GM11168 (cell line): ENCODE measurements around the gene SLMAP.

Experiments
- in situ Hi-C: fragments of 300-500 bp; cut with MboI; formaldehyde crosslinking; loops from one replicate; pipeline ENCODE4 v1.12.0; 2022; ENCODE audit warnings: low sequenced_read_pairs; ENCODE audit not compliant: unreplicated experiment

The SLMAP gene

GRCh38 chr3:57755741-57756527, at the start of gene SLMAP:
SLMAP (plus strand) TSS chr3:57756309; CDS start chr3:57757652, 1,343 bp downstream.
- in situ Hi-C loops = no loop called here

- in situ Hi-C loops = no loop called here
Observed at GRCh38 chr3:57706462-57706861, 49.6 kb upstream of the SLMAP start.

DNA sequence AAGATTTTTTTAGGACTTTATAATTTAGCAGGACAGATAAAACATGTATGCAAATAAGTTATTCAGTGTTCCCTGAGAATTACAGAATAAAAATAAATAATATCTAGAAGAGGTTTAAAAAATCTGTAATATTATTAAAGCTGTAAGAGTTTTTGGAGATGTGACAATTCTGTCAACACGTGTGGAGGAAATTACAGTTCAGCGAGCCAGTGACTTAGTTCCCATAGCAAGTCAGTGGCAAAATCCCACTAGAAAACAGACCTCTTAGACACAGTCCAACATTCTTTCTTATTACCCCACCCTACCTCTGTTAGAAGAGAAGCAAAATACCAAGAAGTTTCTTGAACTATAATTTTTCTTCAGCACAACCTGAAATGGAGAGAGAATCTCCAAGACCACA, 47.1 kb upstream of the SLMAP start:
- in situ Hi-C loops = no loop called here

- in situ Hi-C loops = no loop called here
Observed at GRCh38 chr3:57709559-57709958, 46.5 kb upstream of the SLMAP start.

DNA sequence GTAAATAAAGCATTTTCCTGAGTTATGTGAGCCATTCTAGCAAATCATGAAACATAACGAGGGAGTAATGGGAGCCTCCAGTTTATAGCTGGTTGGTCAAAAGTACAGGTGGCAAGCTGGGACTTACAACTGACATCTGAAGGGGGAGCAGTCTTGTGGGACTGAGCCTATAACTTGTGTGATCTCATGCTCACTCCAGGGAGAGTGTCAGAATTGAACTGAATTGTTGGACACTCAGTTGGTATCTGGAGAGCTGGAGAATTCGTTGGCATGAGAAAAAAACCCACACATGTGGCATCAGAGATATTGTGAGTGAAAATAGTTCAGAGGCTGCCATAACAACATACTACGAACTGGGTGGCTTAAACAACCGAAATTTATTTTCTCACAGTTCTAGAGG, 40.4 kb upstream of the SLMAP start:
- in situ Hi-C loops = no loop called here

DNA sequence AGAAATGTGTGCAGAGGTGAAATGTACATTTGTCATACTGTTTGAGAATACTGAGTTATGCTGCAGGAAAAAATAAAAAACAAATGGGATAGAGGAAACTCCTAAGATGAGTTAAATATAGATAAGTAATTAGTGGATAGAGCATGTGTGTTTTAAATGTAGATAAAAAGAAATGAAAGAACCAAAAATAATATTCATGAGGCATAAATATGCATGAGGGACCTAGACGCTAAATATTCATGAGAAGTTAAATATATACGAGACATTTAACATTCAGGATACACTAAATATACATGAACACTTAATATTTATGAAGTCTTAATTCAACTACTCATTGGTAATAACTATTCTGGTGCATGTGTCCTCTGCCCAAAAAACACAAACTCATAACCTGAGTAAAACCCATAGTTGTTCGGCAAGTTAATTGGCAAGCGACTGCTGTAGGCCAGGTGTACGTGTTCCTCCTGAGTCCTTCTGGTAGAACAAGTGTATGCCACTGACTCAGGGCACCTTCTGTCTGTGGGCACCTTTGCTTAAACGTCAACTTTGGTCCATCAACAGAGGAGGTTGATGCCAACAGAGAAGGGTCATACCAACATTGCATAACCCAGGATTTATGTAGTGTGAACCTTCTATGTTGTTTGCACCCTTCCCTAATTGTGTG, 38.8 kb upstream of the SLMAP start:
- in situ Hi-C loops = no loop called here

GRCh38 chr3:57718118-57718517, 38.0 kb upstream of the SLMAP start:
- in situ Hi-C loops = no loop called here

DNA sequence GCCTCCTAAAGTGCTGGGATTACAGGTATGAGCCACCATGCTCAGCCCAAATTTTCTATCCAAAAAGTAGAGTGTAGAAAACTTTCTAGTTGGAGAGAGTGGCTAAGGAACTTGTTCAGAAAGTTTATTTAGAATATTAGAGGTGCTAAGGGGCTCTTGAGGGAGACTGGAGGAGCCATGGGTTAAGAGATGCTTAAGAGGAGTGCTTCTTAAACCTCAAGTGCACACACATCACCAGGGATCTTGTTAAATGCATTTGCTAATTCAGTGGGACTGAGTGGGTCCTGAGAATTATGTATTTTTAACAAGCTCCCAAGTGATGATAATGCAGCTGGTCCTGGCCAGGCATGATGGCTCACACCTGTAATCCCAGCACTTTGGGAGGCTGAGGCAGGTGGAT, 29.7 kb upstream of the SLMAP start:
- in situ Hi-C loops = no loop called here

DNA sequence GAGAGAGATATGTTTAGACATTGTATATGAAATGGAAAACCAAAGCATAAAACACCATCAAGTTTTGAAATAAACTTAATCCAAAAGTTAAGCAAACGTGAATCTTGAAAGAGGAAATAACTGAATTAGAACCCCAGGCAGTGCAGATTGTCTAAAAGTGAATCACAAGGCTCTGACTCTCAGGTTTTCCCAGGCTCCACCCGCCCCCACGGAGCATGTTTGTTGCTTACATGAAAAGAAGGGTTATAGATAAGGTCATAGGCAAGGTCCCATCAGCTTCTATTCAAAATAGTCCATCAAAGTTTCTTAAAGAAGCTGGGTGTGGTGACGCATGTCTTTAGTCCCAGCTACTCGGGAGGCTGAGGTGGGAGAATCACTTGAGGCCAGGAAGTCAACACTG, 29.0 kb upstream of the SLMAP start:
- in situ Hi-C loops = no loop called here

DNA sequence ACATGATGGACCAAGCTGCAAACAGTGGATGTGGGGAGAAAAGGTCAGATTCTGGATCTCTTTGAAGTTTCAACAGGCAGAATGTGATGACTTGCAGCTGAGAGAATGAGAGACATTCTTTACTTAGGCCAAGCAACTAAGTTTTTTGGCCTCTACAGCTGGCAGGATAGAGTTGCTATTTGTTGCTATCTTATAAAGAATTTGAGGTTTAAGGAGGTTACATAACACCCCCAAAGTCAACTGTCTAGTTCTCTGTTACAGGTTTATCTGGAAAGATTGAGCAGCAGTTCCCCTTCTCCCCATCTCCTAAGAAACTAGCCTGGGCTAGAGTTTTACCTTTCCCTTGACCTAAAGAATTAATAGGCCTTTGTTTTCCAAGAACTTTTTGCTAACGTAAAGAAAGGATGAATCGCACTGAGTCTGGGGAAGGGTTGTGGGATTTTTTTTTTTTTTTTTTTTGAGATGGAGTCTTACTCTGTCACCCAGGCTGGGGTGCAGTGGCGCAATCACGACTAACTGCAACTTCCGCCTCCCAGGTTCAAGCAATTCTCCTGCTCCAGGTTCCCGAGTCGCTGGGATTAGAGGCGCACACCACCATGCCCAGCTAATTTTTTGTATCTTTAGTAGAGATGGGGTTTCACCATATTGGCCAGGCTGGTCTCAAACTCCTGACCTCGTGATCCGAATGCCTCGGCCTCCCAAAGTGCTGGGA, 26.6 kb upstream of the SLMAP start:
- in situ Hi-C loops = no loop called here

GRCh38 chr3:57730682-57731081, 25.4 kb upstream of the SLMAP start:
- in situ Hi-C loops = no loop called here

GRCh38 chr3:57731311-57731710, 24.8 kb upstream of the SLMAP start:
- in situ Hi-C loops = no loop called here

DNA sequence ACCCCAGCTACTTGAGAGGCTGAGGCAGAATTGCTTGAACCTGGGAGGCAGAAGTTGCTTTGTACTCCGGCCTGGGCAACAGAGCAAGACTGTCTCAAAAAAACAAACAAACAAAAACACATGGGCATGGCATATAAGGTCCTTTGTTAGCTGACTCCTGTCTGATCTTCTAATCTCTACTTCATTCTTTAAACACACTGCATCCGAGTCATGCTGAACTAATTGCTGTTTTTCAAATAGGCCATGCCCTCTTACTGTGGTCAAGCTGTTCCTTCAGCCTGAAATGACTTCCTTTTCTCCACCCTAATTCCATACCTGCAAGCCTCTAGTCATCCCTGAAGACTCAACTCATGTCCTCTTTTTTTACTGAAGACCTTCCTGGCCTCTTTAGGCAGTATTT, 22.3 kb upstream of the SLMAP start:
- in situ Hi-C loops = no loop called here

- in situ Hi-C loops = no loop called here
Observed at GRCh38 chr3:57735405-57735804, 20.7 kb upstream of the SLMAP start.

DNA sequence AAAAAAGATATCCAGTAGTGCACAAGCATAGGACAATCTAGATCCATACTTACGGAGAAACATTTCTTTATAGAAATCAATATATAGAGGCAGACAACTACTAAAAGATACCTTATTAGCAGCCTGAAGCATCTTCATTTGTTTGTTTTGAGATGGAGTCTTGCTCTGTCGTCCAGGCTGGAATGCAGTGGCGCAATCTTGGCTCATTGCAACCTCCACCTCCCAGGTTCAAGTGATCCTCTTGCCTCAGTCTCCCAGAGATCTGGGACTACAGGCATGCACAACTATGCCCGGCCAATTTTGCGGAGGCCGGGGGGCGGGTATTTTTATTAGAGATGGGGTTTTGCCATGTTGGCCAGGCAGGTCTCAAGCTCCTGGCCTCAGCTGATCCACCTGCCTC, 18.3 kb upstream of the SLMAP start:
- in situ Hi-C loops = no loop called here

- in situ Hi-C loops = no loop called here
Observed at GRCh38 chr3:57738391-57738790, 17.7 kb upstream of the SLMAP start.

DNA sequence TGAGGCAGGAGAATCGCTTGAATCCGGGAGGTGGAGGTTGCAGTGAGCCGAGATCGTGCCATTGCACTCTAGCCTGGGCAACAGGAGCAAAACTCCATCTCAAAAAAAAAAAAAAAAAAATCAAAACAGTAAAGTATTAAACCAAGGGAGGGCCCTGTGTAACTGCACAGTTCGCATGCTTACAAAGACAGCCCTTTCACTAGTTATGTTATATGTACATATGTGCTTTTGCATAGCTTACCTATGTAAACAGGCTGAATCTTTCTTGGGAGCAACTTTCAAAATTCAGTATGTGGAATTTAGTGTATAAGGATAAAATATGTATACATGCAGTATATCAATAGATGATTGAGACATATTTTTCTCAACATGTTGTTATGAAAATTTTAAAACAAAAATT, 16.1 kb upstream of the SLMAP start:
- in situ Hi-C loops = no loop called here

GRCh38 chr3:57743496-57743895, 12.6 kb upstream of the SLMAP start:
- in situ Hi-C loops = no loop called here

- in situ Hi-C loops = no loop called here
Observed at GRCh38 chr3:57745101-57745500, 11.0 kb upstream of the SLMAP start.

DNA sequence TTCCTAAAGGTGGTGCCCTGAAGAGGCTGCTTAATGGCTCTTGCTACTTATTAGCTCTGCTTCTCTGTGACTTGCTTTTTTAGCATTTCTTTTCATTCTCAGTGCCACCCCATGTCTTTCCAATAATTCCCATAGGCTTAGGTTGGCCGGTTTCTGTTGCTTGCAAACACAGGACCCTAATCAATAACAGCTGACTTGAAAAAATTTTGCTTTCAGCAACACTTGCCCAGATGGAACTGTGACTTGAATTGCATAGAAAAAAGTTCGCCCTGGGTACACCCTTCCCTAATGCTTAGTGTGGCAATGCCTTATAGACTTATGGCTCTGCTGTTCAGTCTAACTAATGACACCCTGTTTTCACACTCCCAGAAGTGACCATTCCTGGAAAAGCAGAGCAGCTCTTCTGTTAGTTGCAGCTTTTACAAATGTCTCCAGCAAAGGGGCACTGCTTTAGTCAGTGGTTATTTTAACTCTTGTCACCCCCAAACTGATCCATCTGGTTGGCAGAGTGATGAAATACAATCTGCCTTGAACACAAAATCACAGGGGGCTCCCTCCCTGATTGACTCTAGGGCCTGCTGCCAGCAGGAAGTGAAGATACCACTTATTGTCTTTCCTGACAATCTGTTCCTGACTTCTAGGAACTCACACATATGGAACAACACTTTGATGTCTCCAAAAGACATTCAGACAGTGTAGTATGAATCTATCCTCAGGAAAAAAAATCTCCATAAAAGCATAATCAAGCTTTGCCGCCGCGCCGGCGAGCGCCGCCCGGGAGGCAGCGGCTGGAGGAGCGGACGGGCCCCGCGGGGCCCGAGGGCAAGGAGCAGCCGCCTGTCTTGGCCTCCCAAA, 9.7 kb upstream of the SLMAP start:
- in situ Hi-C loops = no loop called here
